Keratinocyte (primary cell): ENCODE results near the gene SULT4A1. TPM values are rescaled to one million over a fixed set of nuclear protein-coding genes. Genes with fewer than 3 reads are reported as not detected.

ENCODE experiments used
- DNase-seq: peaks from one replicate; pipeline ENCODE4 v3.0.0-alpha.2; 2011; ENCODE audit warnings: low read depth, missing footprints, low spot score
- FAIRE-seq: peaks from 2 replicates; lab custom pipeline; 2011; peaks lifted over from hg19 to GRCh38; lab: Jason Lieb, UNC
- H2AFZ ChIP-seq: 2 replicates; pipeline ENCODE4 v1.6.0; 2012; ENCODE audit warnings: low read length, control low read depth, inconsistent platforms; ENCODE audit not compliant: control insufficient read depth
- H3K27ac ChIP-seq: 2 replicates; pipeline ENCODE4 v1.5.1; 2011; ENCODE audit warnings: low read length; ENCODE audit not compliant: control insufficient read depth, insufficient read depth
- H3K27me3 ChIP-seq: 3 replicates; pipeline ENCODE4 v1.6.0; 2011; ENCODE audit warnings: low read length; ENCODE audit not compliant: control insufficient read depth, insufficient read depth; ENCODE audit errors: extremely low read depth
- H3K36me3 ChIP-seq, 2 experiments: 2 replicates in 1 of 2; 3 replicates in 1 of 2; pipeline ENCODE4 v1.5.1; 2011; ENCODE audit warnings: low read length in 2 of 2, mild to moderate bottlenecking in 1 of 2; ENCODE audit not compliant: control insufficient read depth in 2 of 2, insufficient read depth in 2 of 2; ENCODE audit errors: extremely low read depth in 1 of 2
- H3K4me1 ChIP-seq: 3 replicates; pipeline ENCODE4 v1.5.1; 2011; ENCODE audit warnings: low read length; ENCODE audit not compliant: control insufficient read depth, insufficient read depth; ENCODE audit errors: extremely low read depth
- H3K4me2 ChIP-seq: 3 replicates; pipeline ENCODE4 v1.6.0; 2011; ENCODE audit warnings: low read depth, low read length; ENCODE audit not compliant: control insufficient read depth, insufficient read depth; ENCODE audit errors: extremely low read depth
- H3K4me3 ChIP-seq, 3 experiments: fragments of 200-600 bp in 1 of 3; sonication (generic) in 1 of 3; 2 replicates in 2 of 3; 3 replicates in 1 of 3; pipeline ENCODE4 v1.5.1; 2011 to 2016; ENCODE audit warnings: low read length in 3 of 3, mild to moderate bottlenecking in 3 of 3, control low read depth in 2 of 3, inconsistent platforms in 1 of 3, low read depth in 1 of 3, mixed read lengths in 1 of 3, mixed run types in 1 of 3, moderate library complexity in 1 of 3; ENCODE audit not compliant: control insufficient read depth in 2 of 3, insufficient read depth in 2 of 3; ENCODE audit errors: extremely low read depth in 1 of 3
- H3K79me2 ChIP-seq: 2 replicates; pipeline ENCODE4 v1.6.0; 2012; ENCODE audit warnings: low read length; ENCODE audit not compliant: control insufficient read depth, insufficient read depth
- H3K9ac ChIP-seq: 3 replicates; pipeline ENCODE4 v1.6.0; 2011; ENCODE audit warnings: low read length; ENCODE audit not compliant: control insufficient read depth, insufficient read depth; ENCODE audit errors: extremely low read depth
- H3K9me1 ChIP-seq: 3 replicates; pipeline ENCODE4 v1.6.0; 2011; ENCODE audit warnings: low read length; ENCODE audit not compliant: control insufficient read depth, insufficient read depth; ENCODE audit errors: extremely low read depth
- H3K9me3 ChIP-seq: 2 replicates; pipeline ENCODE4 v1.5.1; 2012; ENCODE audit warnings: low read depth, low read length; ENCODE audit not compliant: control insufficient read depth
- H4K20me1 ChIP-seq: 3 replicates; pipeline ENCODE4 v1.6.0; 2011; ENCODE audit warnings: low read length; ENCODE audit not compliant: control insufficient read depth, insufficient read depth; ENCODE audit errors: extremely low read depth
- EZH2 ChIP-seq: IDR thresholded peaks from one replicate; pipeline ENCODE4 v1.6.1; 2012; ENCODE audit warnings: inconsistent platforms, mild to moderate bottlenecking, low read length, moderate library complexity
- dilution Hi-C: fragments of 300-500 bp; cut with MboI; formaldehyde crosslinking; loops from one replicate; pipeline ENCODE4 v1.7.0; 2020; ENCODE audit warnings: low sequenced_read_pairs; ENCODE audit not compliant: extremely low pct_ligation_motif_present
- polyA plus RNA-seq, 5 experiments: library from polyadenylated mRNA; depleted of rRNA in 3 of 5; stranded (reverse) in 3 of 5; stranded (forward) in 1 of 5; unstranded in 1 of 5; fragments of >200 nt; gene quantifications; 1 replicate in 1 of 5; 2 replicates in 3 of 5; 3 replicates in 1 of 5; pipeline versions ENCODE4 v1.2.1 to v1.2.3, GENCODE V29; 2011 to 2012; ENCODE audit warnings: missing spikeins in 2 of 5, low read depth in 1 of 5, low replicate concordance in 1 of 5
- TF ChIP-seq, protein P1 (sequence below), 3 experiments: IDR thresholded peaks in 1 of 3; conservative IDR thresholded peaks in 1 of 3; optimal IDR thresholded peaks in 1 of 3; 2 replicates in 2 of 3; 3 replicates in 1 of 3; pipeline versions ENCODE3 to v1.5.1; 2011; ENCODE audit warnings: low read length in 3 of 3, mild to moderate bottlenecking in 3 of 3, moderate library complexity in 2 of 3, control low read depth in 1 of 3, inconsistent platforms in 1 of 3; ENCODE audit not compliant: insufficient read depth in 2 of 3; ENCODE audit errors: extremely low read depth in 1 of 3

Gene SULT4A1
- polyA plus RNA-seq, 1 donor (not counting 4 experiments of a cell fraction or from before 2014, with no cell fraction given): 0.26 TPM

DNA sequence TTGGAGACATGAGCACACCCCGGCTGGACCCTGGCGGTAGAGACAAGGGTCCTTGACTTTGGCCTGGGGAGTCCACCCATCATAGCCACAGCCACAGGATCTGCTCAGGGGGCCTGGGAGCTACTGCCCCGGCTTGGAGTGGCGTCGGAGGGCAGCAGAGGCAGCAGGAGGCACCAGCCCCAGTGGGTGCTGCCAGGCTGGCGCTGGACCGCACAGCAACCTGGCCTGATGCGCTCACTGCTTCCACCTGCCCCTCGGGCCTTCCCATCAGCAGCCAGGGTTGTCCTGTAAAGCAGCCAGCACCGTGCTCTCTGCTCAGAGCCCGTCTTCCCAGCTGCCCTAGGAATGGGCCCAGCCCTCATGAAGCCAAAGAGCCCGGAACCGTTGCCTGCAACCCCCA is 21.9 kb downstream of the SULT4A1 start:
- Histone ChIP-seq H3K36me3 (no peaks in the 10 kb centered on the region), H3K4me3 (no peak overlapping the region), H3K27me3 (no peaks in the 10 kb centered on the region), H3K4me1 (no peaks in the 10 kb centered on the region), H3K9ac (no peak overlapping the region), H3K27ac (no peak overlapping the region), H4K20me1 (no peaks in the 10 kb centered on the region), H3K9me1 (no peaks in the 10 kb centered on the region), H3K79me2 (no peaks in the 10 kb centered on the region), H2AFZ (no peak overlapping the region), H3K4me2 (no peak overlapping the region), H3K9me3 (no peaks in the 10 kb centered on the region)
- dilution Hi-C loops: no loop called here
- TF ChIP-seq EZH2: no peak
- TF ChIP-seq, protein P1, sequence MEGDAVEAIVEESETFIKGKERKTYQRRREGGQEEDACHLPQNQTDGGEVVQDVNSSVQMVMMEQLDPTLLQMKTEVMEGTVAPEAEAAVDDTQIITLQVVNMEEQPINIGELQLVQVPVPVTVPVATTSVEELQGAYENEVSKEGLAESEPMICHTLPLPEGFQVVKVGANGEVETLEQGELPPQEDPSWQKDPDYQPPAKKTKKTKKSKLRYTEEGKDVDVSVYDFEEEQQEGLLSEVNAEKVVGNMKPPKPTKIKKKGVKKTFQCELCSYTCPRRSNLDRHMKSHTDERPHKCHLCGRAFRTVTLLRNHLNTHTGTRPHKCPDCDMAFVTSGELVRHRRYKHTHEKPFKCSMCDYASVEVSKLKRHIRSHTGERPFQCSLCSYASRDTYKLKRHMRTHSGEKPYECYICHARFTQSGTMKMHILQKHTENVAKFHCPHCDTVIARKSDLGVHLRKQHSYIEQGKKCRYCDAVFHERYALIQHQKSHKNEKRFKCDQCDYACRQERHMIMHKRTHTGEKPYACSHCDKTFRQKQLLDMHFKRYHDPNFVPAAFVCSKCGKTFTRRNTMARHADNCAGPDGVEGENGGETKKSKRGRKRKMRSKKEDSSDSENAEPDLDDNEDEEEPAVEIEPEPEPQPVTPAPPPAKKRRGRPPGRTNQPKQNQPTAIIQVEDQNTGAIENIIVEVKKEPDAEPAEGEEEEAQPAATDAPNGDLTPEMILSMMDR (optimal IDR thresholded peaks at IDR 0.05 in 1 of 3, IDR thresholded peaks at IDR 0.05 in 1 of 3, conservative IDR thresholded peaks at IDR 0.05 in 1 of 3; ENCODE audit: extremely low read depth in 1 of 3, insufficient read depth in 2 of 3, low read length in 3 of 3): no peak
- no peak for FAIRE-seq
- no peak for DNase-seq

DNA sequence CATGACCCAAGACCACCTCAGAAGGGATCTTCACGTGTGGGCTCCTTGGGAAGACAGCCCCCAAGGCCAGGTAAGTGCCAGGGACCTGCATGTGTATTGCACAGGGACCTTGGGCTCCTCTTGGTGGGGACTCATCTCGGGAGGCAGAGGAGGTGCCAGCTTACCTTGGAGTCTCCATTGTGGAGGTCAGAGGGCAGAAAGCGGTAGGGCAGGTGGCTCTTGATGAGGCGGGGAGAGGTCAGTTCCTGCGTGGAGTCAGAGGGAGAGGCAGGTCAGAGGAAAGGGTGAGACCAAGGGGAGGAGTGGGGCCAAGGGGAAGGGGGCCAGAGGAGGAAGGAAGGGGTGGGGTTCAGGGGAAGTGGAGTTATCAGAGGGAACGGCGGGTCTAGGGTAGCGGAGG is 22.5 kb downstream of the SULT4A1 start:
- Histone ChIP-seq H3K9me1 (no peaks in the 10 kb centered on the region), H3K4me1 (no peaks in the 10 kb centered on the region), H3K36me3 (no peaks in the 10 kb centered on the region), H3K27ac (no peak overlapping the region), H3K9me3 (no peaks in the 10 kb centered on the region), H3K9ac (no peak overlapping the region), H3K4me3 (no peak overlapping the region), H3K79me2 (no peaks in the 10 kb centered on the region), H2AFZ (no peak overlapping the region), H3K27me3 (no peaks in the 10 kb centered on the region), H3K4me2 (no peak overlapping the region), H4K20me1 (no peaks in the 10 kb centered on the region)
- DNase-seq (no peak), FAIRE-seq (no peak)
- TF ChIP-seq, protein P1 (optimal IDR thresholded peaks at IDR 0.05 in 1 of 3, IDR thresholded peaks at IDR 0.05 in 1 of 3, conservative IDR thresholded peaks at IDR 0.05 in 1 of 3; ENCODE audit: extremely low read depth in 1 of 3, insufficient read depth in 2 of 3, low read length in 3 of 3): no peak
- TF ChIP-seq EZH2: no peak
- dilution Hi-C loops: no loop called here
